NCI-H2107 treated with DMSO at 0.1 percent for 48 hours (cell line): Measurements from ENCODE around the gene MRTFB.
"Not testable (repeated sequence)": the region's sequence is repeated elsewhere in the genome, so short reads cannot be mapped to it uniquely, and the experiment has no call there.

Experiments
- DNase-seq: peaks from one replicate; lab custom pipeline; 2025; ENCODE audit not compliant: unreplicated experiment; lab: John Stamatoyannopoulos, UW

The MRTFB gene

DNA sequence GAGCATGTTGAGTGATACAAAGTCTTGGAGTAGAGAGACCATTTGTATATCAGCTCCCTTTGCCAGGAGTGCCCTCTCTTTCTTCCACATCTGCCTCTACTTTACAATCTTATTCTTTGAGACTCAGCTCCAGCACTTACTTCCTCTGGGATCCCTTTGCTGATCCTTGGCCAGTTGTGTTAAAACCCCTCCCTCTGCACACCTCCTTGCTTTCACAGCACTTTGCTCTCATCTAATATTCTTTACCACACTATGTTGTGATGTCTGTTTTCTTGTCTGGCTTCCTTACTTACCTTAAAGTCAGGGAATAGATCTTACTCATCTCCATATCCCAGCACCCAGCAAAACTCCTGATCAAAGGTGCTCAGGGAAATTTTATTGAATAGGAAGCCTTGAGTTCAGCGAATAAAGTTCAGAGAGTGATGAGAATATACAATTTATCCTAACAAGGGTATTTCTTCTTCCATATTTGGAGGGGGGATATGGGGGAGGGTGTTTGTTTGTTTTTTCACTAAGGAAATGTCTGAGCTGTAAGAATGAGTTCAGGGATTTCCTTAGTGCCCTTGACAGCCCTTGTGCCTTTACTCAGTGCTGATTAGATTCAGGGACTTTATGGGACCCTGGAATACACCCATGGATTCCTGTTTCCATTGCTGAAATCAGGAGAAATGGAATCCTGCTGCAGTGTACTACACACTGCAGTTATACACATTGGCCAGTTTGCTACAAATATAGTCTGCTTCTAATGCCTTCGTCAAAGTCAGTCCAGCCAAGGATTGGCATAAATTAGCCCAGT, 32.0 kb downstream of the MRTFB start:
- DNase-seq = no peak

DNA sequence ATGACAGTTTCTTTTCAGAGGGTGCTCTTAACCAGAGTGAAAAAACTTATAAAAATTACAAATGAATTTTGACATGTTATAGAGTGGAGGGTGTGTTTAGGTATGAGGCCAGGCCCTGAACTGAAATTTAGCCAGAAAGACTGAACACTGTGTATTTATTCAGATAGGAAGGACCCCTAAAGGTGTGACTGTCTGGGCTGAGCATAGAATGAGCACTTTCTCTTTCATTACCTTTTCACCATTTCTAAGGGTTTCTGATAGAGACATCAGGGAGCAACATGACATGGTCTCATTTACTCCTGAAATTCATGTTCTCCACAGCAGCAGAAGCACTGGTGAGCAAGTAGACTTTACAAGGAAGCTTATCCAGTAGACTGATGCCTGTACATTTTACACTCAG, 32.9 kb downstream of the MRTFB start:
- no peak for DNase-seq

DNA sequence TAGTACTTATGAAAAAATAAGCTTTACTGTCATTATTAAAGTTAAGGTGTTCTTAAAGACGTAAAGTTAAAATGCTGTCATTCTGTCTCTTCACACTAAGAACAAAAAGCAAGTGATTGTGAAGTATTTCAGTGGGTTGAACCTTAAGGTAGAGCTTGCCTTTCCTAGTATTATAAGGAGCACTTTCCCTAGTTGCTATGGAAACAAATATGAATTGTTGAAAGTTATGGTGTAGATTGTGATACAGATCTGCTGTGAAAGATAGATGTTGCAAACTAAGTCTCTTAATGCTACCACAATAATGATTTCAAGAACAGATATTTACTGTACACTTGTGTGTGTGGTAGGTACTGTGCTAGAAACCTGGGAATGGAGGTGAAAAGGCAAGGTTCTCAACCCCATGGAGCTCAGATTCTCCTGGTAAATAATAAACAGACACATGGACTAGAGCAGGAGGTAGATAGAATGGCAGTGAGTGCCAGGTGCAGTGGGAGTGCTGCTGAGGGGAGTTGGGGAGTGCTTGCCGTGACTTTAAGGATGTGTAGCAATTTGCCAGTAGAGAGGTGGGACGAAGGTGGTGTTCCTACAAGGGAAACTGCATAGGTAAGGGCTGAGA, 34.7 kb downstream of the MRTFB start:
- peak; percentile 22 for DNase-seq

DNA sequence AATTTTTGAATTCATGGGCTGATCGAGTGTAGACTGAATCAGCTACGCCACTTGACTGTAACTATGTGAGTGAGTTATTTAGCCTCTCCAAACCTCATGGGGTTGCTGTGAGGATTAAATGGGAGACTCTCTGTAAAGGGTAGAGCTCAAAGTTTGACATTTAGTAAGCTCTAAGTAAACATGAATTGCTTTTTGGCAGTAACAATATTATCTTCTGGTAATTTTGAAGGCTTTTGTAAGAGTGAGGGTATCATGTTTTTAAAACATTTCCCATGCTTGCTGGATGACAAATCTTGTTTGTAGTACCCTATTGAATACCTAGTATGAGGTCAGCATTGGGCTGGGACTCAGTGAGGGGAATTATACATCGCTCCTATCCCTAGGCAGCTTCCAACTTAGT, 35.3 kb downstream of the MRTFB start:
- DNase-seq = no peak

DNA sequence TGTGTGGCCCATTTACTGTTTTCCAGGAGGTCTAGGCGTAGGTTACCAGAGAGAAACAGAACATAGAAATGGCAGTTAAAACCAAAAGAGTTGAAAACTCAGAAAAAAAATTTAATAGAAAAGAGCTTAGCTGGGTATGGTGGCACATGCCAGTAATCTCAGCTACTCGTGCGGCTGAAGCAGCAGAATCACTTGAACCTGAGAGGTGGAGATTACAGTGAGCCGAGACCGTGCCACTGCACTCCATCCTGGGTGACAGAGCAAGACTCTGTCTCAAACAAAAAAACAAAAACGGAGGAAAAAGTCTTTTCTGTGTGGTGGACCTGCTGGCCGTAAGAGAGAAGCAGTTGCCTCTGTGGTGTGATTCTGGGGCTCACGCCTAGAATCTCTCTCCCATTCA, 35.8 kb downstream of the MRTFB start:
- DNase-seq = no peak

DNA sequence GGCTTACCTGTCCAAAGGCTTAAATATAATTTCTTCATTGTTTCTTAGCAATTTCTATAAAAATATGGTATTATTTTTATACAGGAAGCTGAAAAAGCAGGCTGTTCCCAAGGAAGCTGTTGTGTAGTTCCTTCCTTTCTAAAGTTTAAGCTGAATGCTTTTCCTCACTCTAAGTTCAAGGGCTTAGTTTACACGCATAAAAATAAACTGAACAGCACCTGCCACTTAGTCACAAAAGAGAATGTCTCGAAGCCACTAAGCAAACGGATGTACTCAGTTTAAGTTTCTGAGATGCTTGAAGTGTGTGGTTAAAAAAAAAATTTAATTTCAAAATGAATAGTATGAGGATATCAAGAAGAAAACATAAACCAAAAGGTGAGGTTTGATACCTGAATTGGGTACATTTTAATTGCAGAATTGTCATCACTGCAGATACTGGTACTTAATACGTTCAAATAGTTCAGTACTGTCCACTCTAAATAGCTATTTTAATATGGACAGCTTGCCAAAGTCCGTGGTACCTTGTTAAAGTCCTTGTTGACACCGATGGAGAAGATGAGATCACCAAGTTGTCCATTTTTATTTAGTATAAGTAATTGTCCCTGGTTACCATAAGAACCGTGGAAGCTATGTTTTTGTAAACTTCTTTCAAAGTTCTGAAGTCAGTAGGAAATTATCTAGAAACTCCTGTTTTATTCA, 38.1 kb downstream of the MRTFB start:
- peak; percentile 51 for DNase-seq

DNA sequence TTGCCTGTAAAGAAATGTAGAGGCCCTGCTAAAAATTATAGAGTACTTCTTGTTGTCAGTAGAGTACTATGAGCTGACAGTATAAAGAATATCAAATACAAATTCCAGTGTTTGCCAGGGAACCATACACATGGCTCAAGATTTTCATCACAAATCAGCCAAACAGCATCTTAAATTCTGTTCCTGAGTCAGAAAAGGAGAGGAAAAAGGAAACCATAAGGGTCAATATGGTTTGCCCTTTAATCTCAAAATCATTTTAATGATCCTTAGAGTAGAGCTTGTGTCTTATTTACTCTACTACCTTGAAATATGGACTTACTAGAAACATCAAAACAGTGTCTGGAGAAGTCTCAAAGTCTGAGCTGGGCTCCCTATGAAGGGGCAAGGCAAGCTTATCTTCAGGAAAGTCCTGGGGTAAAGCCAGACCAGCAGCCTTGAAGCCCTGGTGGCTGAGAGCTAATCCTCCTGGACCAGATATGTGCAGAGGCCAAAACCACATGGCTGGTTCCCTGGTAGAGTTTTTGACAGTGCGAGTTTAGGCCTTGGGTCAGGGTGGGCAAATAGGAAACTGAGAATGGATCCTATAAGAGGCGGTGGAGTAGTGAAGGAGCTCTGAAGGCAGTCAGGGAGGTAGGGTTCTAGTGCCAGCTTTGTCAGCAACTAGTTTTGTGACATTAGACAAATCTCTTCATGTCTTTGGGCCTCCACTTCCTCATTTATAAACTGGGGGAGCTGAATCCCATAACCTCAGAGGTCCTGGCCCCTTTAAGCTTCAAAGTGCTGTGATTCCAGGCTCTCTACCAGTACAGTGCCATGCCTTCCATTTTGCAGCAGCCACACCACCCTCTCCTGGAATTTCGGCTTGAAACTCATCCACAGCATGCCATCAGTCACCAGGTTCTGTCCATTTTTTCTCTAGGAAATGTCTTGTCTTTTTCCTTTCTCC, 38.9 kb downstream of the MRTFB start:
- no peak for DNase-seq

DNA sequence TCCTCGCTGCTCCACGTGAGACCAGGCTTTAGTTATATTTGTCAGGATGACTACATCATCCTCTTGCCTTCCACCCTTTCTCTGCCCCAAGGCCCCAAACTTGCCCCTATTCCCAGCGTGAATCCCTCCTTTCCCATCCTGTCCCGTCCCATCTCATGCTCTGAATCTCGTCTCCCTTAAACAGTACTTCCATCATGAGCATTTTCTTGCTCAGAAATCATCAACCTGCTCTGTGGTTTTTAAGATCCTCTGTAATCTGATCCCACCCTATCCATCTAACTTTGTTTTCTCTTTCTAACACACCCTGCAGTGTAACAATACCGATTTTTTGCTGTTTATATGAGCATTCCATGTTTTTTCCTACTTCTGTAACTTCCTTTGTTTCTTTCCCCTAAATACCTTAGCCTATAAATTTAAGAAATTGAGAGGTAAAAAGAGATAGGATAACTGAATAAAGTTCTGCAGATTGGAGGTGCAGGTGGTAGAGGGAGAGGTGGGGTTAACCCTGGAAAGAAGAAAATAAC, 39.7 kb downstream of the MRTFB start:
- peak; percentile 45 for DNase-seq

DNA sequence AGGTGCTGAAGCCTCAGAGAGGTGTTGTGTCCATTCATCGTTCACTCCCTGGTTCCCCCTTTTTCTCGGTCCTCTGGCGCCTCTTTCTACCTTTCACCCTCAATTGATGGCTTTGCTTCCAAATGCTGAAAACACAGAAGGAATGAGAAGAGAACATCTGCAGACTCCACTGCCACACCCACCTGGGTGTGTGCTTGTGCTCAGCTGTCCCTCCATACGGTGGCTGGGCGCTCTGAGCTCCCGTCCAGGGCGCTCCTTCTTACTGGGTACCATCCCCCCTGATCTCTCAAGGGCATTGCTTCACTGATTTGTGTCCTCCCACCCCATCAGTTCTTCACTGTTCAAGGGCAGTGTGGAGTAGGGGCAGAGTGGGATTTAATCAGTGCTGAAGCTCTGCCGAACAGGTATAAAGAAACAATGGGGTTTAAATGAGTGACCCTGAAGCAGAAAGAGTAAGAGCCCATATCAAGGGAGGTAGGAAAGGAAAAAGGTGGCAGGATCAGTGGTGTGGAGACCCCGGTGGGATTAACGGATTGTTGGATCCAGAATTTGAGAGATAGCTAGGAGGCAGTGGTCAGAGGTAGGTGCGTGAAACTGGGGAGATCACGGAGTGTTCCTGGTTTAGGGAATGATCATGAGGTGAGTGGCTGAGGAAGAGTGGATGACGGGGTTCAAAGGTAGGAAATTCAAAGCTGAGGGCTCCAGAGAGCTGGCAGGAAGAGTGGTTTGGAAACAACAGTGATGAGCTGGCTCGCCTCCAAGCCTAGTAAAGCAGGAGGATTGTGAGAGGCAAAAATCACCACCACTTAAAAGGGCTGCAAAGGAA, 40.8 kb downstream of the MRTFB start:
- peak; percentile 86 for DNase-seq

DNA sequence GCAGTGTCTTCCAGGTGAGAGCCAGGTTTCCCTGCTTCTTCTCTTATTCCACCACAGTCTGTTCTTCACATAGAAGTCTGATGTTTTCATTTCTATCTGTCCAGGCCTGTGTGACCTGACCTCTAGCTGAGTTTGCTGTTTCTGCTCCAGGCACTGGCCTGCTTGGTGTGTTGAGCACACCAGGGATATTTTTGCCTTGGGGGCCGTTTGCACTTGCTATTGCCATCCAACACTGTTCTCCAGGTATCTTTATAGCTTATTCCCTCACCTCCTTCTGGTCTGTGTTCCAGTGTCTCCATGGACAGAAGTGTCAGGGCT, 41.4 kb downstream of the MRTFB start:
- DNase-seq = no peak

DNA sequence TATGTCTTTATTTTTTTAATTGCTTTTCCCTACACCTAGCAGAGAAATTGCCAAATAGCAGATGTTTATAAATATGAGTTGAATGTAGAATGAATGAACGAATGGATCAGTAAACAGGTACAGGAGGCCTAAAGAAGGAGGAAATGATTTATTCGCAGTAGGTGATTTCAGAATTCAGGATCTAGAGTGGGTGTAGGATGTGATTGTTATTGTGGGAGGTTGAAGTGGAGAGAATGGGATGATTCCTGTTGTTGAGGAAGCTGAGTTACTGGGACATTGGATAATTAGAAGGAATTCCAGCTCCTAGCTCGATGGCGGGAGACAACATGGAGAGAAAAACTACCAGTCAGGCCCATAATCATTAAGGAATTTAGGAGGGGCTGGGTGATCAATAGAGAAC, 42.2 kb downstream of the MRTFB start:
- no peak for DNase-seq

DNA sequence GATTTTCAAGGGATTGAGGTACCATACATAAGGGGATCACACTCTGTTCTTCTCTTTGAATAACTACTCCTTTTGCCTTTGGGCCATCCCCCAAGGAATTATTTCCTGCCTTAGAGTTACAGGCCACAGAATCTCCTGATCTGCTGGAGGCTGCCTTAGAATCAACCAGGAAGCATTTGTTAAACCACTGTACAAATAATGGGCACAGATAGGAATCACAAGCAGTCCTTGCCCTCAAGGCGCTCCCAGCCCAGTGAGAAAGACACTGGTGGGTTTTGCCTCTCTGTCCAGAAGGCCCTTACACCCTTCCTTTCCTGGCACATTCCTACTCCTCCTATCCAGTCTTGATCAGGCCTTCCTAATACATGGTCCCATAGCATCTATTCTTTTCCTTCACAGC, 45.9 kb downstream of the MRTFB start:
- no peak for DNase-seq

DNA sequence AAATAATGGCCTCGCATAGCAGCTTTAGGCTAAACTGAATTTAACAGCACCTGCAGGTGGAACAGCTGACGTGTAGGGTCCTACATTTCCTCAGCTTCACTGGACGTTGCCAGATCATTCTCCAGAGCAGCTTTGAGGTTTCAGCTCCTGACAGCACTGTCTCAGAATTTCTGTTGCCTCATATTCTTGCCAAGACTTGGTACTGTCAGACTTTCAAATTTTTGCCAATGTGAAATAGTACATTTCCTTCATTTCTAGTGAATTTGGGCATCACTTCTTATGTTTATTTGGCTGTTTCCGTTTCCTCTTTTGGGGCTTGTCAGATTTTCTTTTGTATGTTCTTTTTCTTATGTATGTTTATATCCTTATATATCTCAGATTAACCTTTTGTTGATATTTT, 48.7 kb downstream of the MRTFB start:
- DNase-seq = no peak

DNA sequence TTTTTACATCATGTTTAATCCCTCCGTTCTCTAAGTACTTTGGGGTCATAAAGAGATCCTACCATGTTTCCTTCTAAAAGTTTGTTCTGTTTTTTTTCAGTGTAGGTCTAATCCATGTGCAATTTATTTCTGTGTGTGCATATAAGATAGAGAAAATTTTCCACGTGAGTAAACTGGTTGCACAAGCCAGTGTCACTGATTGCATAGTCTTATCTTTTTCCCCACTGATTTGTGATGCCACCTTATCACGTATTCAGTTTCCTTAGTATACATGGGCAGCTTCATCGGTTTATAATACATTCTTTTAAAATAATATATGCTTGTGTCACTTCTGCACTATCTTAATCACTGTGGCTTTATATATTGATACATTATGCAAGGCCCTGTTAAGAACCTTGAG, 49.2 kb downstream of the MRTFB start:
- DNase-seq = no peak

DNA sequence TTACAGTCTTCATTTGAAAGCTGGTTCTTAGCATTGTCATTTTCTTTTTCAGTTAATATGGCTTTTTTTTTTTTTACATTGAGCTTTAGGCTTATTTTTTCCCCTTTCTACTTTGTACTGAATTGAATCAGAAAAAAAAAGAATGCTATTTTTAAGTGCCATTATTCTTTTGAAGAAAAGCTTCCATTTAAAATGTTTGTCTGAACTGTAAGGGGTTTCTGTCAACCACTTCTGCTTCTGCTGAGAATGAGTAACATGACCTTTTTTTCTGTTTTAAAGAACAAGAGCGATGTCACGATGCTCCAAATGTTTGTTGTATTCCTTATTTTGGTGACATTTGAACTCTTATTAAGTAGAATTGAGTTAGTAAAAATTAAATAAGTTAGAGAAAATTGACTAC, 50.0 kb downstream of the MRTFB start:
- DNase-seq = no peak

DNA sequence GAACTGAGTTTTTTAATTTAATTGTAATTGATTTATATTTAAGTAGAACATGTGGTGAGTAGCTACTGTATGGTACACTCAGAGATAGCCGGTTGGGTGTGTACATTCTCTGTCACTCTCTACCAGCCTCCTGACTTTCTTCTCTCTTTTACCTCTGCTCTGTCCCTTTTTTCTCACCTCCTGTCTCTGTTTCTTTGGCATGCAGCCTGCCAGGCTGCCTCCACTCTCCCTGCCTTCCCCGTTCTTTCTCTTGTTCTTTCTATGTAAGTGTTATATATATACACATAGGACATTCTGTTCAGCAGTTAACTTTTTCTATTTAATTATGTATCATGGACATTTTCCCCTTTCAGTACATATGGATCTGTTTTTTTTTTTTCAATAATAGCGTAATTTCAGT, 50.8 kb downstream of the MRTFB start:
- no peak for DNase-seq

DNA sequence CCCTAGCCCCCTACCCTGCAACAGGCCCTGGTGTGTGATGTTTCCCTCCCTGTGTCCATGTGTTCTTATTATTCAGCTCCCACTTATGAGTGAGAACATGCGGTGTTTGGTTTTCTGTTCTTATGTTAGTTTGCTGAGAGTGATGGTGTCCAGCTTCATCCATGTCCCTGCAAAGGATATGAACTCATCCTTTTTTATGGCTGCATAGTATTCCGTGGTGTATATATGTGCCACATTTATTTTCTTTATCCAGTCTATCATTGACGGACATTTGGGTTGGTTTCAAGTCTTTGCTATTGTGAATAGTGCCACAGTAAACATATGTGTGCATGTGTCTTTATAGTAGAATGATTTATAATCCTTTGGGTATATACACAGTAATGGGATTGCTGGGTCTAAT, 51.3 kb downstream of the MRTFB start:
- not testable (repeated sequence) for DNase-seq

DNA sequence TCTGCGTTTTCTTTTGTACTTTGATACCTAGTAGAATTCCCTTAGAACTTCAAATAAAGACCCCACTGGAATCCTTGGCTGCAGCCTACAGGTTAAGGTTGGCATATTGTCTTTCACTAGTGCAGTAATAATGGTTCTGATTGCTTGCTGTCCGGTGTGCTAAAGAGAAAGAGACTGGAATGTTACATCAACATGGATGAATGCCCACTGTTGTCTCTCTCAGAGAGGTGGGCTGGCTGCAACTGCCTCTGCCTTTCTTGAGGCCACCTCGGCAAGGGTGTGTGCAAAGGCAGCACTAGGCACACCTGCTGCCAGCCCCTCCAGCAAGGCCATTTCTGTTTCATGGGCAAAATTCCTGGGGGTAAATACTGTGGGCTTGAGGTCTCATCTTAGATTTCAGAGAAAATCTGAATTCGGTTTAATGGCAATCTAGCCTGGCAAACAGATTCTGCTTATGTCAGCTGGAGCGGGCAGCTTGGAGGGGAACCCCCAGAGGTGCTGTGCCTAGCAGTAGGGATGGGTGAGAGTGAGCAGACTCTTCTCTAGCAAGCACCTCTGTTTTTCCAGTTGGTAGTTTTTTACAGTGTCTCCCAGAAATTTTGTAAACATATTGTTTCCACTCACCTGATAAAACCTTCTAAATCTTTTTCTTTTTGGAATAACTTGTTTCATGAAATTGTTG, 54.0 kb downstream of the MRTFB start:
- no peak for DNase-seq

DNA sequence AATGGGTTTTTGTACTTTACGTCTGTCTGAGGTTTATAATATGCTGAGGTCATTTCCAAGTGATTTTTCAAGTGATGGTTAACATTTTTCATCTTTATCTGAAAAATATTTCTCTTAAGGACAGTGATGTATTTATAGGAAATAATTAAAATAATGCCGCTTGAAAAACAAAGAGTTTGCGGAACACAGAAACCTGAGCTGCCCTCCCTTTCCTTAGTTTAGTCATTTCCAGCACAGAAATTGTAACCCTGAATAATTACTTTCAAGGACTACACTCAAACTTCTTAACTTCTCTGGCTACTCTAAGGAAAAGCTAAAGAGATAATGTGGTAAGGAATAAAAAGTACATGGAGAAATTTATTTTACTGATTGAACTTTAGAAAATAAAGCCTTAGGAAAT, 54.6 kb downstream of the MRTFB start:
- no peak for DNase-seq

DNA sequence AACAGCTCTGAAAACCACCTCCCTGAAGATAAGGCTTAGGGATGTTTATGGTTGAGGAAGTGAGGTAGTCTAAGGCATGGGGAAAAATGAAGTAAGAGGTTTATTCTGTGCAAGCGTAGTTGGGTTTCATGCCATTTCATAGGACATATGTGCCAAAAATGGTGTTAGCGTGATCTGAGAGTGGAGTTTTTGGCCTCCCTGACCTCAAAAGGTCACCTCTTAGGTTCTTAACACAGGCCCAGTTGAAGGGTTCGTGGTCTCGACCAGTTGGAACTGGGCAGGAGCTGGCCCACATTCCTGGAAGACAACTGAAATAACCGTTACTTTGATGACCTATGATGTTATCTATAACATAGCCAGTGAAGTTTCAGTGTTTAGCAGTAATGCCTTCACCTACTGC, 57.0 kb downstream of the MRTFB start:
- no peak for DNase-seq
